HG03354 (cell line): Measurements from ENCODE around the gene KCNAB1.
A peak's percentile ranks its signal among the peaks of the same experiment; 100 is the strongest.
"Not testable (repeated sequence)": the region's sequence is repeated elsewhere in the genome, so short reads cannot be mapped to it uniquely, and the experiment has no call there.

ENCODE experiments used
- ATAC-seq: cut with Tn5 transposase; IDR thresholded peaks from one replicate; pipeline ENCODE4 v1.9.1; 2021; ENCODE audit warnings: mild to moderate bottlenecking; ENCODE audit not compliant: unreplicated experiment, poor library complexity, severe bottlenecking

The KCNAB1 gene

DNA sequence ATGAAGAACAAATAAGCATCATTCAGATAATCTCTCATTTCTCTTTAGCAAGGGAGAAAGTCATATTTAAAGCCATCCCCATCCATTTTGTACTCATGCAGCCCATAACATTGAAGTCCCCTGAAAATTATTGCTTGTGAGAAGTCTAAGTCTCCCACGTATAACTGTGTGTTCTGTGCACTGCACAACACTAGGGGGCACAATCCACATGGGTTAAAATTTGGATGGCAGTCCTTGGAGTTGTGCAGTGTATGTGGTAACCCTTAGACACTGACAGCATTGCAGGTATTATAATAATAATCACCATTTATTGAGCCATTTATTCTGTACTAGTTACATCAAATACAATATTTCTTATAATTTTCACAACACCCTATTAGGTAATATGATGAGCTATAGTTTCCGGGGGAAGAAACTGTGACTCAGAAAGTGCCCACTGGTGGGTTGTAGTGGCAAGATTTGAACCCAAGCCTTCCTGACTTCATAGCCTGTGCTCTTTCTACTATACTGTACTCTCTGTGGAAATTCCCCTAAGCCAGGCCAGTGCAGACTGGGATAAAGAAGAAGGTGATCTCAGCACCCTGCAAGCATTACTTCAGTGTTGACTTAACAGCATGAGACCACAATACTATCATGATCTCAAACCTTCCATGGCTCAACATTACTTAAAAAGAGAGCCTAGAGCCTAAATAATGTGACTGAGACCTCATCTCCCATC is 15.7 kb downstream of the KCNAB1 start:
- ATAC-seq, result no peak

DNA sequence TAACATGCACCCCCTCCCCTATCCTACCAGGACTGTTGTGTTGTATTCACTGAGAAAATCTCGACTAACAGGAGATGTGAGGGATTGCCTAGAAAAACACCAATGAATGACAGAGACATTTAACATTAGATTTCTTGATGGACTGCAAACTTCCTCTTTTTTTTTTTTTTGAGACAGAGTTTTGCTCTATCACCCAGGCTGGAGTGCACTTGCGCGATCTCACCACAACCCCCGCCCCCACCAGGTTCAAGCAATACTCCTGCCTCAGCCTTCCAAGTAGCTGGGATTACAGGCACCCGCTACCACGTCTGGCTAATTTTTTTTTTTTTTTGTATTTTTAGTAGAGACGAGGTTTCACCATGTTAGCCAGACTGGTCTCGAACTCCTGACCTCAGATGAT is 17.0 kb downstream of the KCNAB1 start:
- not testable (repeated sequence) for ATAC-seq

DNA sequence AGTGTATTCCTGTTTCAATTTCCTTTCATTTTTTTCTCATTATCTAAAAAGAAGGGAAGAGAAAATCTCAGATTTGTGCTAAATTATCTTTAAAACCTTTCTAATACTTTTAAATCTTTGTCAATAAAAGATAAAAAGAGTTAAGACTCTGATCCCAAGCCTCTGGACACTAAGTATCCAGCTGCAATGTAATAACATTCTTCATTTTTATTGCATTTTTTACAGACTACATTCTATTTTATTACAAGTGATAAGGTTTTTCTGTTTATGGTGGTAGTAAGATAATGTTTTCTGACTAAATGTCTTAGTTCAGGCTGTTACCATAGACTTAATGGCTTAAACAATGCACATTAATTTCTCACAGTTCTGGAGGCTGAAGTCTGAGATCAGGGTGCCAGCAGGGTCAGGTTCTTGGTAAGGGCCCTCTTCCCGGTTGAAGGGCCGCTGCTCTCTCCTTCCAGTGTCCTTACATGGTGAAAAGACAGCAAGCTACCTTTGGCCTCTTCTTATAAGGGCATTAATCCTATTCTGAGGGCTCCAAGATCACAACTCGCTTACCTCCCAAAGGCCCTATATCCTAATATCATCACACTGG is 19.7 kb downstream of the KCNAB1 start:
- no peak for ATAC-seq

DNA sequence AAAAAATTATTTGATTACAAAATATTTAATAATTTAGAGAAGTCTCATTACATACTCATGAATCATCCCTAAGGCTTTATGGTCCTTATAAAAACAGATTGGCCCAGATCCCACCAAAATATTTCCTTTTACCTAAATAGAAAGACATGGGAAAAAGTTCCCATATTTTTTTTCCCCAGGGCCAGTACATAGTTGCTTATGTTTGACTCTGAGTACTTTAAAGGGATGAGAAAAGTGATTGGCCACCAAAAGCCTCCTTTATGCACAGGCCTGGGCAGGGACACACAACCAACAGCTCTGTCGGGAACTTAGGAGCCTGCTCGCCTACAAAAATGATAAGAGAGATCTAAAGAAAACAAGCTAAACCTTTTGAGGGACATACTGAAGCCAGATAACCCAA is 22.3 kb downstream of the KCNAB1 start:
- no peak for ATAC-seq

DNA sequence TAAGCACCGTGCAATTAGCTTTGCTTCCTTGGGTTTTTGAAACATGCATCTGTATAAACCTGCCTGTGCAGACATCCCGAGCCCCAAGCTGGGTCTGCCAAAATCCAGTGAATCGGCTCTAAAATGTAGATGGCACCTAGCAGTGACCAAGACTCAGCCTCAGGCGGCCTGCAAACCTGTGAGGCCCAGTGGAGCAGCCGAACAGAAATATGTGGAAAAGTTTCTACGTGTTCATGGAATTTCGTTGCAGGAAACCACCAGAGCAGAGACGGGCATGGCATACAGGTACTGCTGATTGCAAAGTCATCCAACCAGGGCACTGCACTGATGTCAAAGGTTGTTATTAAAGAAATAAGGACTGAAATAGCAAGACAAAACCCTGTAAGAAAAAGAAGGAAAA is 22.8 kb downstream of the KCNAB1 start:
- no peak for ATAC-seq

DNA sequence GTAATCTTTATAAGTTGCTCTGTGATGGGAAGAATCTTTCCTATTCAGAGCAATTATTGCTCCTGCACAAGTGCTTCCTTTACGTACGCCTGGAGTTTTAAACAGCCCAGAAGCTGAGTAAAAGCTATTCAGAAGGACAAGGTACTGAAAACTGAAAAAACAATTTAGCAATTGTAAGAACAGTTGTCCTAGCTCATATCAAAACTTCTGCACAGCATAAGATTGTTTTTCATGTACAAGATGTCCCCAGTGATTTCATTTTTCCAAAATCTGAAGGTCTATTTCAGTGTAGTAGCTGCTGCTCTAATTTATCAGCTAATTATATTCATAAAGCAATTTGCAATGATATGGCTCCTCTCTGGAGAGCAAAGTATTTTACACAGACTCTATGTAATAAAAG is 23.7 kb downstream of the KCNAB1 start:
- ATAC-seq, result no peak

DNA sequence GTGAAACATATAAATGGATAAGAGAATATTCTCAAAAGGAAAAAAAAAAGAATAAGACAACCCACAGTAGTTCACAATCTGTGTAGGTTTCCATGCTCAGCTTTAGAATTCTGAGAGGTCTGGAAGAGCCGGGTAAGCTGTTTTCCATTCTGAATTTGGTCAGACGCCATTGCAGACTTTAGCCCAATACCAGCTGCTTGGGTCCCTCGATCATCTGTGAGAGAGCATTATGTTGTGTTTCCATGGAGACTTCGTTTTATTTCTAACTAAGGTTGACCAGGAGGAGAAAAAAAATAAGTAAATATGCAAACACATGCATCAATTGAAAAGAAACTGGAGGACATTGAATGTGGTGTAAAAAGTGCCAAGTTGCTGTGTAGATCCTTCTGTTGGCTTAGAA is 25.5 kb downstream of the KCNAB1 start:
- ATAC-seq, result no peak

DNA sequence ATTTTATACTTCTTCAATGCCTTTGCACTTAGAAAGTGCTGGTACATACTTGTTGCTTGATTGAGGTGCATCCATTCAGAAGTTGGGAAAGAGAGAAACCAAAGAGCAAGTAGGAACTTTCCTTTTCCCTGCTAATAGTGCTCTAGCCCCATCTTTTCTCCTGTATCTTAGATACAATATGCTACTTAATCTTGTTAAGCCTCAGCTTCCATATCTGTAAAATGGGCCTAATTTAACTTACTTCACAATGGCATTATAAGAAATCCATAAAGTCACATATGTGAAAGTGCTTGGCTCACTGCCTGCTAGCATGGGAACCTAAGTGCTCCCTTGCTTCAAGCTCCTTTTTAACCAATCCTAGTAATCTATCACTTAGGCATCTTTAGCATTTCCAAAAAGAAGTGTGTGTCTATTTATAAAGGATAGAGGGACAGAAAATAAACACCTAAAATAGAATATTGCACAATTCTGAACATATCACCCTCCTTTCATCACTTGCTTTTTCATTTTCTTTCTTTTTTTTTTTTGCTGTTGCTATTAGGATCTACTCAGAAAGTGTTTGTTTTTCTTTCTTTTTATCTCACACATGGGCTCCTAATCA is 28.1 kb downstream of the KCNAB1 start:
- ATAC-seq, result no peak

DNA sequence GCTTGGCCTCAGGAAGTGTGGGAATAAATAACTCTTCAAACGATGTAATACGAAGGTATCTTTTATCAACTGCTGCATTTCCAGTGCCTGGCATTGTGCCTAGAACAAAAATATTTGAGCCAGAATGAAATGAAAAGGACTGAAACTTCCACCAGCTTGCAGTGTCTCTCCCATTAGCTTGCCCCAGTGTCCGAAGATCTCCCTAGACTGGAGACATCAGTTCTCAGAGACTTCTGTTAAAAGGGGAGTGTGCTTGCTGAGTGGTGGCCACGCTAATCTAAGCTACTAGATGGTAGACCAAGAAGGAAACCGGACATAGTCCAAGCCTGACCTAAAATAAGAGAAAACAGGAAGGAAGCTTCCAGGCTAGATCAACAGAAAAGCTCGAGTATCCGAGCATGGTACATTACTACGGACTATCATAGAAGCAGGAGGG is 28.6 kb downstream of the KCNAB1 start:
- no peak for ATAC-seq

DNA sequence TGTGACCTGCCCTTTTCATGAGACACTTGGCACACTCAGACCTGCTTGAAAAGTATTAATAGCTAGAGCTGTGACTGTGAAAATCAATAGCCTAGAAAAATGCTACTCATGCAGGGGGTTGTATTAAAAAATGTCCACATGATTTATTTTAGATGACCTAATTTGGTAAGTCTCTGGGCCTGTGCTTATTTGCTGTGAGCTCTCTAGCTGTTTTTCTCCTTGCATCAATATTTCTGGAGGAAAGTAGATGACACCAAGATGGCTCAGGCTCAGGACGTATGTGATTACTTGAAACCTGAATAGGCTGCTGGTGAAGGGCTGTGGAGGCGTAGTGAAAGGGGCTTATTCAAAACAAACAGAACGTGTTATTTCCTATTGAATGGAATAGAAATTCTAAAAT is 29.5 kb downstream of the KCNAB1 start:
- no peak for ATAC-seq

DNA sequence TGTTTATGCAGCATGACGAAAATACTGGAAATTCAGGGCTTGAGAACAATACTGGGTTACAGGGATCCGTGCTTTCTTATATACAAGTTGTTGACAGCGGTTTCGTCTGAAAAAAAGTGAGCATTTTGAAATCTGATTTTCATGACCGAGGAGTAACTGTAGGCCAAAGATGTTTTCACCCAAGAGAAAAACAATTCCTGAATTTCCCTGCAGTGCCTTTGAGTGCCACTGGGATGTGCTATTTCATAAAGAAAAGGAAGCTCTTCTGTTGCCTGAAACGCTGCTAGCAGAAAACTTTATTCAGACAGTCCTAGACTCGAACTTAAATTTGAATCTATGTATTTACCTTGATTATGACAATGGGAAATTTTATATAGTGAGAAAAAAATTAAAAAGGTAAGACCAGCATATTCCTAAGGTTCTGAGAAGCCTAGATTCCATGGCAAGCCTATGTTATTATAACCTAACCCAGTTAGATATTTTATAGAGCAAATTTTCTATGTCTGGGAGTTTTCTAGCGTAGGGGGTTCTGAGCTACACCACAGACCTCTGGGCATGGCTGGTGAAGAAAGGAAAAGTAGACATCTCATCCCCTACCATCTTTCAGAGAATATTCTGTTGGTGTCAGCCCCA is 30.2 kb downstream of the KCNAB1 start:
- ATAC-seq, result peak; percentile 65

DNA sequence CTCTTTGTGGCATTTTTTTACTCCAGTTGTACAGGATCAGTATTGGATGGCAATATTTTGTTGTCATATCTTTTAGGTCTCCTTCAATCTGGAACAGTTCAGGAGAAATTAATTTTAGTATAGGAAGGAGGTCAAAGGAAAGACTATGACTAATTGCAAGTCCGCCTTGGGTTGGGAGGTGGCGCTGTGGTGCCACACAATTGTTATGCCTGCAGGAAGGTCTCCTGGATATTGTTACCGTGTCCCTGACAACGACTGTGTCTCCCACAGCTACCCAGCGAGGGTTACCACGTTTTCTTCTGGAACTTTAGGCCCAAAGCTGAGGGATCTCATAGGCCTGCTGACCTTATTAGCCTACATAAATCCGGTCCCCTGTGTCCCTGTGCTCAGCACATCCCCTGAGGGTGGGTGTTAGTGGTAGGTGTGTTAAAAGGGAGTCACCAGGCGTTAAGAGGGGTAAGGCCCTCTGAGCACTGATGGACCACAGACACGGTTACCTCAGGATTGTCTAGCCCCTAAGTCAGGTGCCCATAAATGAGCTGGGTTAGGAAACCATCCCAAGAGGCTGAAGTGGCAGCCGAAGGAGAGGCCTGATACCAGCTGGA is 31.5 kb downstream of the KCNAB1 start:
- ATAC-seq, result peak; percentile 66

DNA sequence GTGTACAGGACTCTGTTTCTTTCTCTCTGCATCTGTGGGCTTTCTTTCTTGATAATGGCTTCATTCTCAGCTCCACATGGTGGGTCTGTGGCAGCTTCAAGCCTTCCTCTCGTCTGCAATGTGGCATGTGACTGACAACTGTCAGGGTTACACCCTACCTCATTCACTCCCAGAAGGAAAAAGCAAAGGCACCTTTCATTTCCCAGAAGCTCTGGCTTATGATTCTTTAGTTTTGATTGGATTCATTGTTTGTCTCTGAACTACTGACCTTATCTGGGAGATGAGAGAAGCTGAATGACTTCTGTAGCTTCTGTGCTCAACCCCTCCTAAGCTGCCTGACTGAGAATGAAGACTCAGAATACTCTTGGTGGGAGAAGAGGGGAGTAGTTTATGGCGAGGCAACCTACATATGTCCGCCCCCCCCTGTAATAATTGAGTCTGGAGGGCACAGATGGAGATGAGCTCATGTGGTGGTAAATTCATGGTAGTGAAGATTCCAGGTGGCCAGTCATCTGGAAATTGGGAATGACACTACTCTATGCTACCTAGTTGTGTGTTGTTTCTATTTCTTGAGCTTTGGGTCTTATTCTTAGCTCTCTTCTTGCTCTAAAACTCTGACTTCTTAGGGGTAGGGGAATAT is 38.4 kb downstream of the KCNAB1 start:
- ATAC-seq, result no peak

DNA sequence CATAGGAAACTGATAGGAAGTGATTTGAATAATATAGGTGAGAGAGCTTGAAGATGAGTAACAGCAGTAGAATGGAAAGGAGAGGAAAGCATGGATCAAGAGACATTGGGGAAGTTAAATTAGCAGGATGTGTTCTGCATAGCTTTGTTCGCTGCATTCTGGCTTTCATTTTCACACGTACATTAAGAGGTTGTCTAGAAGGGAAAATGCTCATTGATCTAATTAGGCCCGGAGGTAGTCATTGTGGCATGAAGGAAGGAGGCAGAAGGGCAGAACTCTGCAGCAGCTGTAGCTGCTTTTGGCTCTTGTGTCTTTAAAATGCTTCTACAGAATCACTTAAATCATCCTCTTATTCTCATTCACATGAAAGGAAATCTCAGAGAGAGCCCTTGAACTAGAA is 40.3 kb downstream of the KCNAB1 start:
- peak; percentile 67 for ATAC-seq

DNA sequence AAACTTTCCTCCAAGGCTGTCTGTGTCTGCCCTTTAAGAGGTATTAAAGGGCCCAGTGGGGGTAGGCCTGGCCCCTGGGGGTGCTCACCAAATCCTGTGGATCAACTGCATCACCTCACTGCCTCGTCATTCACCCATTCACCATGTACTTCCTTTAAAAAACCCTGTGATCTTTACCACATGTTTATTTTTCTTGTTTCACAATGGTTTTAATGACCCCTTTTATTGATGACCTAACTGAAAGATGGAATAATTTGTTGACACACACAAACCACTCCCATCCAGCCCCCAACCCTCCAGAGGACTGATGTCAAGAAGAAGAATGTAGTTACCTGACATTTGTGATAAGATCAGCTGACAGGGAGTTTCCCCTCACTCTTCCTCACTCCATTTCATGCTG is 40.8 kb downstream of the KCNAB1 start:
- peak; percentile 27 for ATAC-seq

DNA sequence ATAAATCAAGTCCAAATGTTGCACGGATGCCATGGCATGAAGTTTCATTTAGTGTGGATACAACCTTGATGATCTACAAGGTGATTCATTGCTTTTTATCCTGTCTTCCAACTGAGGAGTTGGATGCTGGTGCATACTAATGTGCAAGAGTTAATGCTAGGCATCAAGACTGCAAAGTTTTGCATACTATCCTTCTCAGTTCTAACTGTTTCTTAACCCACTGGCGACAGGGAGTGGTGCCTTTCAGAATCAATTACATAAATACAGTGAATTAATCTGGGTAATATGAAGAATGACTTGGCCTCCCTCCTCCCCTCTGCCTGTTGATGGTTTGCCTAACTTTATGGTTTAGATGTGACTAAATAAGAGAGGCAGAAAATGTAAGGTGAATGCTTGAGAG is 43.5 kb downstream of the KCNAB1 start:
- ATAC-seq, result no peak

DNA sequence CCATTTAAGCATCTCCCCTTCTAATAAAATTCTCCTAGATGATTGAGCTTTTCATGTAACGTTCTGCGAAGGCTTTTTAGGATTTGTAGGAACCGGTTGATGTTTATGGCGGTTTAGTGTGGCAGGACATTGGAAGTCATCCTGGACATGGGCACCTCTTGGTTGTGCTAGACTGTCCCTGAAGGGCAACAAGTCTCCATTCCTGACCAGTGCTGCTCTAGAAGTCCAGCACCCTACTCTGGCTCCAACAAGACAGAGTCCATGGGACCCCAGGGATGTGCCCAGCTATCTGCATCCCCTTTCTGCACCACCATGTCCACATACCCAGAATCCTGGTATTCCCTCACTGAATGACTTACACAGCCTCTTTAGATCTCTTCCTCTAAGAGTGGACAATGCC is 46.4 kb downstream of the KCNAB1 start:
- no peak for ATAC-seq

DNA sequence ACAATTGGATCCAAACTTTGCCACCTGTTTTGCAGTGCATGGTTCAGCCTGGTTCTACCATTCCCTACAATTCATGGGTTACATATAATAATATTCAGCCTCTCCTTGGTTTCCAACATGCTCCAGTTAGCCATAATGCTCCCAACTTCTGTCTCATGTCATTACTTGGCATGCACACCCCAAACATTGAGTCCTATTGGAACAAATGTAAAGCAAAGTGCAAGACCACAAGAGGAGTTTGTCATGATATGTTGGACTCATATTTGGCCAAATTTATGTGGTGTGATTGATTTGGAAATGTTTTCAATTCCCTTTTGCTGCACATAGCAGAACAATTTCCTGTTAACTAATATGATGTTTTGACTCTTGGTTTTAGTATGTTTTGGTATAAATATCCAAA is 50.2 kb downstream of the KCNAB1 start:
- no peak for ATAC-seq

DNA sequence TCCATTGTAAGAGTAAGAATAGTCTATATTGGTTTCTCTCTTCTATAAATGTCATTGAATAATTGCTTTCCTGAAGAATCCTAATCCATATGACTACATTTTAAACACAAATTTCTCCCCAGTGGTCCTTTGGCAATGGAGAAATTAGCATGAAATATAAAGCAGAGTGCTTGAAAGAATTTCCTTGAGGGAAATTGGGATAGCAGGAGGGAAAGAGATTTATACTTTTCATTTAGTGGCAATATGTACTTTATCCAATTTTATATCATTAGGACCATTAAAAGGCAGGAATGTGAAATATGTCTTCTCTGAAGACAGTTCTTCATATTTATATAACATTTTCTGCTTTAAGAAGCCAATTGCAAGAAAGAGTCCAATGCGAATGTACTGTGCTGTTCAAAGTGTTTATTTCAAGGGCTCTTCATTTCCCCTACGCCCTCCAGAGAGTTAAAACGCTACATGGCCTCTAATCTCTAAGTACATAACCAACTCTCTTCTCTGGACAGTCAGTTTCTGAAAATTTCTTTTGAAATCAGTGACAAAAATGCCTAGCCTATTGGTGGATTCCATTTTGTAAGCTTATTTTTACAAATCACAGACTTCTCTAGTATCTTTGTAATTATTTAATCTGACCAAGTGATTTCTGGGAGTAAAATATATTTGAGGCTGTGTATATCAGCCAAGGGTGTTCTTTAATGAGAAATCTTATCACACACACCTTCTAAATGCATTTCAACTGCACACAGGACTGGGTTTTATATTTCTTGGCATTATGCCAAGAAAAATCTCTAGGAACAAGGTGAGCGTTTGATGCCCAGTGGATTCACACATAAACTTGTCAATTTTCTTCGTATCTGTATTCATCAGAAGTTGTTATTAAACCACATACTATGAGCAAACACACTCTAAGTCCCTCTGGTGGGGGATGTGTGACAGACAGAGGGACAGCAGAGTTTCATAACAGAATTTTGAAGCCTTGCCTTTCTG is 51.2 kb downstream of the KCNAB1 start:
- no peak for ATAC-seq
